GM12891 (cell line): Measurements from ENCODE around the gene MYEOV.

Experiments
- POLR2A ChIP-seq: IDR thresholded peaks from 2 replicates; pipeline ENCODE4 v1.6.1; 2011; ENCODE audit warnings: low read depth, low read length, control low read depth
- POLR2AphosphoS5 ChIP-seq: IDR thresholded peaks from 2 replicates; pipeline ENCODE4 v1.6.1; 2011; ENCODE audit warnings: low read depth, low read length, control low read depth
- POU2F2 ChIP-seq: IDR thresholded peaks from 2 replicates; pipeline ENCODE4 v1.6.1; 2011; ENCODE audit warnings: low read depth, mild to moderate bottlenecking, control low read depth, low read length, moderate library complexity

DNA sequence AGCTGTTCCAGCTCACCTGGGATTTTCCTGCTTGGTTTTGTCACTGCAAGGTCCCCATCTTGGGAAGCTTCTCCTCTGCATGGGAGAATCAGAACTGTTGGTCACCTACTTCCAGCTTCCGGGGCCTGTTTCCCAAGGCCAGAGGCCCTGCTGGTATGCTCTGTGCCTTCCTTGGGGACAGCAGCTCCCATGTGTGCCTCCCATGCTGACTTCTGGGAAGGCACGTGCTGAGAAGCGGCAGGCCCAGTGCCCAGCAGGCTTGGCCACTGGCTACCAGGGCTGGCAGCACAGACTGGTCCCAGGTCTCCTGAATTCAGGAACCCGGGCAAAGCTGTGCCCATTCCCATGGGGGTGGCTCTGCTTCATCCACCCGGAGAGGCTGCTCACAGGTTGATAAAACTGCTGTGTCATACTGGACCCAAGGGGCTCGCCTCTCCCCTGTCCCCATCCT is 33.8 kb downstream of the MYEOV start:
- no peak for TF ChIP-seq POLR2A
- no peak for TF ChIP-seq POLR2AphosphoS5
- no peak for TF ChIP-seq POU2F2
